K562 (cell line): ENCODE data around the gene PRPF8. TPM values are rescaled to one million over a fixed set of nuclear protein-coding genes. Genes with fewer than 3 reads are reported as not detected.

Source experiments
- ATAC-seq: fragments of 200-7000 bp; cut with Tn5 transposase; 3 replicates; pipeline ENCODE4 v1.9.1; 2020; ENCODE audit warnings: moderate library complexity
- BruUV-seq: library from RNA; stranded (reverse); fragments of 400-500 nt; replicated peaks from 2 replicates; lab custom pipeline; 2021; lab: Mats Ljungman, UMichigan
- CTCF ChIA-PET: fragments of 300-600 bp; formaldehyde crosslinking; extraction: SDS; loops from one replicate; lab custom pipeline; 2021; ENCODE audit warnings: low intra/inter-chr PET ratio; lab: Yijun Ruan, JAX
- POLR2A ChIA-PET: fragments of 300-600, 350-650 bp; sonication (Branson Sonifier 250); formaldehyde crosslinking; extraction: SDS; loops from one replicate; lab custom pipeline; 2021; ENCODE audit warnings: antibody characterized with exemption, inconsistent platforms; lab: Yijun Ruan, JAX
- DNase-seq, 4 experiments: peaks; one replicate each; pipeline versions ENCODE4 v3.0.0 to v3.0.0-alpha.2; 2011 to 2018; ENCODE audit warnings: low spot score in 3 of 4, mixed read lengths in 3 of 4; ENCODE audit errors: extremely low read depth in 1 of 4
- FAIRE-seq: peaks from 2 replicates; lab custom pipeline; 2011; peaks lifted over from hg19 to GRCh38; lab: Jason Lieb, UNC
- H2AFZ ChIP-seq: 2 replicates; pipeline ENCODE4 v1.6.0; 2011; ENCODE audit warnings: low read depth, low read length, control low read depth, inconsistent platforms
- H3K27ac ChIP-seq: fragments of 200-600 bp; 3 replicates; pipeline ENCODE4 v1.8.0; 2011; ENCODE audit warnings: low read depth, mild to moderate bottlenecking, control low read depth, inconsistent platforms, low read length, moderate library complexity, mixed read lengths; ENCODE audit errors: extremely low read depth
- H3K27me3 ChIP-seq, 2 experiments: fragments of 300-600 bp in 1 of 2; 2 replicates in 1 of 2; 3 replicates in 1 of 2; pipeline versions ENCODE4 v1.6.0 to v1.8.0; 2011; ENCODE audit warnings: inconsistent platforms in 2 of 2, low read length in 2 of 2, mild to moderate bottlenecking in 1 of 2, mixed read lengths in 1 of 2, moderate library complexity in 1 of 2; ENCODE audit not compliant: control insufficient read depth in 2 of 2, insufficient read depth in 2 of 2
- H3K36me3 ChIP-seq: fragments of 300-600 bp; 3 replicates; pipeline ENCODE4 v1.8.0; 2011; ENCODE audit warnings: mild to moderate bottlenecking, low read length, inconsistent platforms; ENCODE audit not compliant: control insufficient read depth, insufficient read depth
- H3K4me1 ChIP-seq, 2 experiments: fragments of 200-600 bp in 1 of 2; replicated peaks in 1 of 2; 2 replicates in 1 of 2; 3 replicates in 1 of 2; pipeline versions ENCODE4 v1.5.1 to v1.8.0; 2011; ENCODE audit warnings: inconsistent platforms in 2 of 2, low read length in 2 of 2, mild to moderate bottlenecking in 1 of 2, mixed read lengths in 1 of 2, moderate library complexity in 1 of 2; ENCODE audit not compliant: control insufficient read depth in 2 of 2, insufficient read depth in 2 of 2
- H3K4me2 ChIP-seq: 2 replicates; pipeline ENCODE4 v1.6.1; 2011; ENCODE audit warnings: low read length, control low read depth, inconsistent platforms, mixed read lengths; ENCODE audit not compliant: insufficient read depth
- H3K4me3 ChIP-seq: fragments of 200-600 bp; sonication (generic), shearing (Covaris generic); 2 replicates; pipeline ENCODE4 v1.5.1; 2016; ENCODE audit warnings: control low read depth, inconsistent platforms
- H3K79me2 ChIP-seq: fragments of 200-600 bp; 3 replicates; pipeline ENCODE4 v1.8.0; 2011; ENCODE audit warnings: low read length, inconsistent platforms; ENCODE audit not compliant: control insufficient read depth, insufficient read depth
- H3K9ac ChIP-seq, 2 experiments: 2 replicates each; pipeline versions ENCODE4 v1.6.0 to v1.6.1; 2011; ENCODE audit warnings: low read depth in 2 of 2, low read length in 2 of 2, control low read depth in 1 of 2, inconsistent platforms in 1 of 2, mild to moderate bottlenecking in 1 of 2, mixed read lengths in 1 of 2; ENCODE audit not compliant: insufficient read depth in 1 of 2
- H3K9me1 ChIP-seq: one replicate; pipeline ENCODE4 v1.6.0; 2011; ENCODE audit warnings: inconsistent platforms, mild to moderate bottlenecking, low read length, moderate library complexity; ENCODE audit not compliant: control insufficient read depth, insufficient read depth
- H3K9me3 ChIP-seq: replicated peaks from 2 replicates; pipeline ENCODE4 v1.5.1; 2011; ENCODE audit warnings: low read depth, low read length, inconsistent platforms; ENCODE audit not compliant: control insufficient read depth, insufficient read depth
- H4K20me1 ChIP-seq: replicated peaks from 2 replicates; pipeline ENCODE4 v1.6.1; 2011; ENCODE audit warnings: low read length, inconsistent platforms, mixed read lengths; ENCODE audit not compliant: control insufficient read depth, insufficient read depth
- BCL6 ChIP-seq: fragments of 250-450 bp; sonication (Bioruptor Pico); IDR thresholded peaks from 2 replicates; pipeline ENCODE4 v1.4.0; 2020
- BCOR ChIP-seq: fragments of 450-650 bp; IDR thresholded peaks from 2 replicates; pipeline ENCODE4 v1.6.1; 2016
- FOXK1 ChIP-seq: sonication (generic); formaldehyde crosslinking; IDR thresholded peaks from 2 replicates; pipeline ENCODE4 v1.8.0; 2022; ENCODE audit warnings: missing genetic modification reagents, mild to moderate bottlenecking, borderline replicate concordance
- GABPB2 ChIP-seq: fragments of 250-450 bp; sonication (Bioruptor Pico); conservative IDR thresholded peaks from 2 replicates; pipeline ENCODE4 v1.5.1; 2021; ENCODE audit warnings: mild to moderate bottlenecking
- MTA3 ChIP-seq: fragments of 450-650 bp; formaldehyde crosslinking; IDR thresholded peaks from 2 replicates; pipeline ENCODE4 v1.6.1; 2017; ENCODE audit warnings: mild to moderate bottlenecking, borderline replicate concordance
- NFE2 ChIP-seq: IDR thresholded peaks from 2 replicates; pipeline ENCODE4 v1.6.1; 2014; ENCODE audit warnings: antibody characterized with exemption, low read depth
- NFIC ChIP-seq: fragments of 450-650 bp; IDR thresholded peaks from 2 replicates; pipeline ENCODE4 v1.6.1; 2017; ENCODE audit warnings: mild to moderate bottlenecking, inconsistent platforms
- NR4A1 ChIP-seq, 2 experiments: fragments of 250-450 bp in 1 of 2; fragments of 450-650 bp in 1 of 2; sonication (Bioruptor Pico) in 1 of 2; IDR thresholded peaks; 2 replicates each; pipeline versions ENCODE4 v1.4.0 to v1.6.1; 2016 to 2020; ENCODE audit warnings: mild to moderate bottlenecking in 2 of 2, missing compliant biosample characterization in 1 of 2, missing genetic modification characterization in 1 of 2, moderate library complexity in 1 of 2
- RB1 ChIP-seq: fragments of 450-650 bp; IDR thresholded peaks from 2 replicates; pipeline ENCODE4 v1.6.1; 2017; ENCODE audit warnings: low read depth, mild to moderate bottlenecking
- RBM14 ChIP-seq: fragments of 200-400 bp; formaldehyde crosslinking; IDR thresholded peaks from 2 replicates; pipeline ENCODE4 v1.6.1; 2018; ENCODE audit warnings: low read depth, mild to moderate bottlenecking, low read length, moderate library complexity, borderline replicate concordance; ENCODE audit not compliant: insufficient read depth
- RHOXF2B ChIP-seq: fragments of 250-450 bp; sonication (Bioruptor Pico); conservative IDR thresholded peaks from 2 replicates; pipeline ENCODE4 v1.5.1; 2021
- SMAD3 ChIP-seq: fragments of 450-650 bp; formaldehyde crosslinking; conservative IDR thresholded peaks from 2 replicates; pipeline ENCODE4 v1.4.0; 2020; ENCODE audit warnings: mild to moderate bottlenecking
- TBL1XR1 ChIP-seq, 2 experiments: IDR thresholded peaks; 2 replicates each; pipeline ENCODE4 v1.6.1; 2012; ENCODE audit warnings: improper control_type of control experiment in 2 of 2, low read length in 2 of 2, mild to moderate bottlenecking in 1 of 2
- ZNF121 ChIP-seq: sonication (generic); formaldehyde crosslinking; conservative IDR thresholded peaks from 2 replicates; pipeline ENCODE4 v1.8.0; 2022; ENCODE audit warnings: missing genetic modification reagents
- WGBS: fragments of 100-300 bp; shearing (Covaris generic); methylation state at CpG from one replicate; pipeline ENCODE4 v1.1.6; 2016; ENCODE audit warnings: low coverage, mixed read lengths; ENCODE audit not compliant: insufficient coverage; ENCODE audit errors: missing lambda C conversion rate; 5-methylcytosine and 5-hydroxymethylcytosine counted together
- in situ Hi-C: fragments of 300-500 bp; cut with MboI; formaldehyde crosslinking; loops from 4 replicates; pipeline ENCODE4 v1.15.0; 2018; ENCODE audit warnings: inconsistent platforms, mixed read lengths
- intact Hi-C: fragments of 100-400 bp; cut with micrococcal nuclease; formaldehyde crosslinking; loops from 2 replicates; pipeline ENCODE4 v1.14.2; 2022
- polyA plus RNA-seq, 8 experiments: library from polyadenylated mRNA; depleted of rRNA in 4 of 8; stranded (reverse) in 5 of 8; unstranded in 3 of 8; fragments of >200 nt; fragmentation: Nextera tagmentation in 2 of 8; fragmentation: Illumina TruSeq in 1 of 8; extraction: Ambion mirVana in 2 of 8; extraction: Trizol in 1 of 8; gene quantifications; 2 replicates each; pipeline versions ENCODE4 v1.2.1 to v1.2.3, GENCODE V29; 2011 to 2014; ENCODE audit warnings: inconsistent platforms in 1 of 8, missing spikeins in 1 of 8
- total RNA-seq, 7 experiments: library from RNA; depleted of rRNA in 6 of 7; stranded (reverse); fragments of >200 nt in 6 of 7; fragmentation: Illumina TruSeq in 2 of 7; extraction: Trizol in 2 of 7; gene quantifications; 2 replicates each; pipeline versions ENCODE4 v1.2.1 to v1.2.3, GENCODE V29; 2011 to 2021; ENCODE audit warnings: low replicate concordance in 1 of 7
- TF ChIP-seq, protein P1 (sequence below): fragments of 250-450 bp; sonication (Bioruptor Pico); IDR thresholded peaks from 2 replicates; pipeline ENCODE4 v1.5.0; 2020; ENCODE audit warnings: mild to moderate bottlenecking, borderline replicate concordance

Gene PRPF8
- total and polyA plus RNA-seq, 9 of the 15 experiments (the other 6 are each of a cell fraction or from before 2014, with no cell fraction given), result 64.3 to 294 (median 85.9) TPM

DNA sequence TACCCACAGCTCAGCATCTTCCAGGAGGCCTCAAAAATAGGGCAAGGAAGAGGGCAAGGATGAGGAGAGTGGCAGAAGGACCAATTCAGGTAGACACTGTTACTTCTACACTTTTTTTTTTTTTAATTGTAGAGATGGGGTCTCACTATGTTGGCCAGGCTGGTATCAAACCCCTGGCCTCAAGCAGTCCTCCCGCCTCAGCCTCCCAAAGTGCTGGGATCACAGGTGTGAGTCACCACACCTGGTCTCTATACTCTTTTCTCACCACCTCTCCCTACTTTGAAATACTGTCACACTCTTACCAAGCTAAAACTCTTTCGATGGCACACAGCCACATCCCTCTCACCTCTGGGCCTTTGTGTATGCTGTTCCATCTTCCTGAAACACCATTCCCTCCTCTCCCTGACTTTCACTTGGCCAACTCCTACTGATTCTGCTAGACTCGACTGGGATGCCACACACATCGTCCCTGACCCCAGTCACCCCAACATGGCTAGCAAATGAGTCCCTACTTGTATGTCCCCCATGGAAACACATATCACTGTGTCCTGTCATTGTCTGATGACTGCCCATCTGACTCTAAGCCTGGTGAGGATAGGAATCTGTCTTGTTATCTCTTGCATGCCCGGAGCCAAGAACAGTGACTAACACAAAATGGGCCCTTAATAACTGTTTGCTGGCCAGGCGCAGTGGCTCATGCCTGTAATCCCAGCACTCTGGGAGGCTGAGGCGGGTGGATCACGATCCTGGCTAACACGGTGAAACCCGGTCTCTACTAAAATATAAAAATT lies 48.8 kb downstream of the PRPF8 start:
- in situ Hi-C loops, result no loop called here

More for the DNA sequence above, 48.8 kb downstream of the PRPF8 start:
- FAIRE-seq (no peak), DNase-seq (no peak)
- Histone ChIP-seq H3K9me3 (no peaks in the 10 kb centered on the region), H3K4me1 (peaks cover 0 to 29% of the 10 kb centered on the region in 2 experiments; a peak in 2 of 5 replicates), H3K4me2 (no peak overlapping the region), H3K36me3 (no peaks in the 10 kb centered on the region), H3K79me2 (no peaks in the 10 kb centered on the region)
- intact Hi-C loops, result no loop called here
- no TSS peak for BruUV-seq
- 65% methylated on average over 8 of the region's 10 CpGs for WGBS
- TF ChIP-seq BCOR (0 out of 2 replicates have a peak, but pooled peaks have one; percentile 26), TBL1XR1 (IDR thresholded peaks at IDR 0.05; ENCODE audit: low read length in 2 of 2) (no peak), MTA3 (no peak), SMAD3 (no peak), ZNF121 (CRISPR knock-in tag) (peak; percentile 69), RB1 (no peak), FOXK1 (CRISPR knock-in tag) (no peak), RHOXF2B (no peak), NR4A1 (CRISPR knock-in tag; IDR thresholded peaks at IDR 0.05) (no peak), NR4A1 (tag; IDR thresholded peaks at IDR 0.05) (no peak), BCL6 (no peak), NFE2 (no peak), GABPB2 (CRISPR knock-in tag) (no peak), NFIC (no peak), RBM14 (no peak)
- TF ChIP-seq, protein P1, sequence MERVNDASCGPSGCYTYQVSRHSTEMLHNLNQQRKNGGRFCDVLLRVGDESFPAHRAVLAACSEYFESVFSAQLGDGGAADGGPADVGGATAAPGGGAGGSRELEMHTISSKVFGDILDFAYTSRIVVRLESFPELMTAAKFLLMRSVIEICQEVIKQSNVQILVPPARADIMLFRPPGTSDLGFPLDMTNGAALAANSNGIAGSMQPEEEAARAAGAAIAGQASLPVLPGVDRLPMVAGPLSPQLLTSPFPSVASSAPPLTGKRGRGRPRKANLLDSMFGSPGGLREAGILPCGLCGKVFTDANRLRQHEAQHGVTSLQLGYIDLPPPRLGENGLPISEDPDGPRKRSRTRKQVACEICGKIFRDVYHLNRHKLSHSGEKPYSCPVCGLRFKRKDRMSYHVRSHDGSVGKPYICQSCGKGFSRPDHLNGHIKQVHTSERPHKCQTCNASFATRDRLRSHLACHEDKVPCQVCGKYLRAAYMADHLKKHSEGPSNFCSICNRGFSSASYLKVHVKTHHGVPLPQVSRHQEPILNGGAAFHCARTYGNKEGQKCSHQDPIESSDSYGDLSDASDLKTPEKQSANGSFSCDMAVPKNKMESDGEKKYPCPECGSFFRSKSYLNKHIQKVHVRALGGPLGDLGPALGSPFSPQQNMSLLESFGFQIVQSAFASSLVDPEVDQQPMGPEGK (CRISPR knock-in tag), result no peak
- TF ChIP-seq, all 486 proteins: peak for 2
- H4K20me1 ChIP-seq, result no peaks in the 10 kb centered on the region
- no peak overlapping the region for H3K4me3 ChIP-seq
- ChIA-PET CTCF (interaction anchor here (0.6 kb wide), 1 partner anchor 130 kb away, joined by 3 read pairs; no protein-coding TSS in a partner anchor), POLR2A (interaction anchor here (0.7 kb wide), 1 partner anchor 13 kb away, joined by 3 read pairs; no protein-coding TSS in a partner anchor)
- no peaks in the 10 kb centered on the region for H3K9me1 ChIP-seq
- ATAC-seq, result no peak
- no peak overlapping the region for H3K27ac ChIP-seq
- H3K9ac ChIP-seq, result no peak overlapping the region
- no peaks in the 10 kb centered on the region for H3K27me3 ChIP-seq
- no peak overlapping the region for H2AFZ ChIP-seq
